Smooth muscle cell (in vitro differentiated cells): ENCODE data around the gene PHF2. TPM values are rescaled to one million over a fixed set of nuclear protein-coding genes. Genes with fewer than 3 reads are reported as not detected.

Experiments used
- DNase-seq: peaks from one replicate; lab custom pipeline; 2025; ENCODE audit not compliant: unreplicated experiment; lab: John Stamatoyannopoulos, UW
- H2AFZ ChIP-seq: fragments of 200-600 bp; sonication (generic); 2 replicates; pipeline ENCODE4 v1.6.0; 2016; ENCODE audit warnings: antibody characterized with exemption, low read depth, mild to moderate bottlenecking
- H3F3A ChIP-seq: fragments of 200-600 bp; sonication (generic); 2 replicates; pipeline ENCODE4 v1.6.0; 2017; ENCODE audit warnings: antibody characterized with exemption, low read depth
- H3K27ac ChIP-seq: fragments of 200-600 bp; sonication (generic); 2 replicates; pipeline ENCODE4 v1.5.1; 2016; ENCODE audit warnings: low read depth, mild to moderate bottlenecking
- H3K27me3 ChIP-seq: fragments of 200-600 bp; sonication (generic); 2 replicates; pipeline ENCODE4 v1.6.1; 2016; ENCODE audit warnings: low read depth, mild to moderate bottlenecking
- H3K36me3 ChIP-seq: fragments of 200-600 bp; sonication (generic); 2 replicates; pipeline ENCODE4 v1.5.1; 2016; ENCODE audit warnings: low read depth
- H3K4me1 ChIP-seq: fragments of 200-600 bp; sonication (generic); 2 replicates; pipeline ENCODE4 v1.5.1; 2016; ENCODE audit warnings: low read depth
- H3K4me2 ChIP-seq: fragments of 200-600 bp; sonication (generic); 2 replicates; pipeline ENCODE4 v1.6.0; 2016; ENCODE audit warnings: mild to moderate bottlenecking
- H3K4me3 ChIP-seq: fragments of 200-600 bp; sonication (generic); 2 replicates; pipeline ENCODE4 v1.5.1; 2016; ENCODE audit warnings: mild to moderate bottlenecking
- H3K79me2 ChIP-seq: fragments of 200-600 bp; sonication (generic); 2 replicates; pipeline ENCODE4 v1.6.0; 2016; ENCODE audit warnings: low read depth, mild to moderate bottlenecking
- H3K9ac ChIP-seq: fragments of 200-600 bp; sonication (generic); 2 replicates; pipeline ENCODE4 v1.6.0; 2016; ENCODE audit warnings: low read depth
- H3K9me3 ChIP-seq: fragments of 200-600 bp; sonication (generic); replicated peaks from 2 replicates; pipeline ENCODE4 v1.5.1; 2016; ENCODE audit warnings: low read depth
- H4K20me1 ChIP-seq: fragments of 200-600 bp; sonication (generic); 2 replicates; pipeline ENCODE4 v1.6.0; 2016; ENCODE audit warnings: low read depth
- CTCF ChIP-seq: fragments of 200-600 bp; sonication (generic); IDR thresholded peaks from 2 replicates; pipeline ENCODE4 v1.5.1; 2017; ENCODE audit warnings: borderline replicate concordance, mild to moderate bottlenecking, antibody characterized with exemption; ENCODE audit not compliant: insufficient read depth, poor library complexity, severe bottlenecking
- WGBS: methylation state at CpG from one replicate; pipeline ENCODE4 v1.1.7; 2016; ENCODE audit warnings: low lambda C conversion rate; 5-methylcytosine and 5-hydroxymethylcytosine counted together
- polyA plus RNA-seq: library from polyadenylated mRNA; unstranded; fragments of >200 nt; fragmentation: Nextera tagmentation; extraction: Ambion mirVana; gene quantifications from 2 replicates; pipeline ENCODE4 v1.2.1, GENCODE V29; 2016
- total RNA-seq: library from RNA; depleted of rRNA; stranded (reverse); fragments of >200 nt; gene quantifications from 2 replicates; pipeline ENCODE4 v1.2.3, GENCODE V29; 2014

PHF2 gene
- total and polyA plus RNA-seq, 2 experiments from 2014 or later, result 11.1 to 18.3 TPM

GRCh38 chr9:93686880-93687236 is 110.5 kb downstream of the PHF2 start:
- Histone ChIP-seq H2AFZ (no peak overlapping the region), H3F3A (no peaks in the 10 kb centered on the region), H3K4me3 (no peak overlapping the region), H3K4me1 (no peaks in the 10 kb centered on the region), H3K79me2 (no peaks in the 10 kb centered on the region), H3K36me3 (no peaks in the 10 kb centered on the region), H3K4me2 (no peak overlapping the region), H3K9me3 (peaks cover 9% of the 10 kb centered on the region), H3K27ac (no peak overlapping the region), H3K27me3 (no peaks in the 10 kb centered on the region), H3K9ac (no peak overlapping the region), H4K20me1 (no peaks in the 10 kb centered on the region)
- TF ChIP-seq CTCF, result no peak
- no peak for DNase-seq
- 86% methylated on average over 3 of the region's 3 CpGs for WGBS

GRCh38 chr9:93690618-93691017 is 114.2 kb downstream of the PHF2 start:
- DNase-seq, result no peak
- TF ChIP-seq CTCF, result no peak
- Histone ChIP-seq H3K4me2 (no peak overlapping the region), H3F3A (no peaks in the 10 kb centered on the region), H3K27me3 (no peaks in the 10 kb centered on the region), H2AFZ (no peak overlapping the region), H3K79me2 (no peaks in the 10 kb centered on the region), H3K36me3 (no peaks in the 10 kb centered on the region), H3K4me3 (no peak overlapping the region), H3K27ac (no peak overlapping the region), H4K20me1 (no peaks in the 10 kb centered on the region), H3K4me1 (no peaks in the 10 kb centered on the region), H3K9ac (no peak overlapping the region), H3K9me3 (peaks cover 9% of the 10 kb centered on the region)
- 77% methylated on average over 1 of the region's 1 CpG for WGBS

GRCh38 chr9:93693129-93693528 is 116.7 kb downstream of the PHF2 start:
- Histone ChIP-seq H3K9ac (no peak overlapping the region), H3K79me2 (no peaks in the 10 kb centered on the region), H3K9me3 (peaks cover 9% of the 10 kb centered on the region), H3K36me3 (no peaks in the 10 kb centered on the region), H4K20me1 (no peaks in the 10 kb centered on the region), H2AFZ (no peak overlapping the region), H3F3A (no peaks in the 10 kb centered on the region), H3K4me2 (no peak overlapping the region), H3K27me3 (no peaks in the 10 kb centered on the region), H3K27ac (no peak overlapping the region), H3K4me1 (no peaks in the 10 kb centered on the region), H3K4me3 (no peak overlapping the region)
- 93% methylated on average over 3 of the region's 3 CpGs for WGBS
- no peak for TF ChIP-seq CTCF
- no peak for DNase-seq

GRCh38 chr9:93697352-93698139 is 121.2 kb downstream of the PHF2 start:
- no peak for TF ChIP-seq CTCF

More at GRCh38 chr9:93697352-93698139, 121.2 kb downstream of the PHF2 start:
- 91% methylated on average over 28 of the region's 28 CpGs for WGBS
- Histone ChIP-seq H2AFZ (no peak overlapping the region), H4K20me1 (no peaks in the 10 kb centered on the region), H3F3A (no peaks in the 10 kb centered on the region), H3K4me3 (no peak overlapping the region), H3K4me2 (no peak overlapping the region), H3K4me1 (no peaks in the 10 kb centered on the region), H3K9ac (no peak overlapping the region), H3K27me3 (no peaks in the 10 kb centered on the region), H3K36me3 (no peaks in the 10 kb centered on the region), H3K9me3 (no peaks in the 10 kb centered on the region), H3K27ac (no peak overlapping the region), H3K79me2 (no peaks in the 10 kb centered on the region)
- DNase-seq, result no peak
